Measurements from ENCODE around the gene PCDH9.

DNA sequence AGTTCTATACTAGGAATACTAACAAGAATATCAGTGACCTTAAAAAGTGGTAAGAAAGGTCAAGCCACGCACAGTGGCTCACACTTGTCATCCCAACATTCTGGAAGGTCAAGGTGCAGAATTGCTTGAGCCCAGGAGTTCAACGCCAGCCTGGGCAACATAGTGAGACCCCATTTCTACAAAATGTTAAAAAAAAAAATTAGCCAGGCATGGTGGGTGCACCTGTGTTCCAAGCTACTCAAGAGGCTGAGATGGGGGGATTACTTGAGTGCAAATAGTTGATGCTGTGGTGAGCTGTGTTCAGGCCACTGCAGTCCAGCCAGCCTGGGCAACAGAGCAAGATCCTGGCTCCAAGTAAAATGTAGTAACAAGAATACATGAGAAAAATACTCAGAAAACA, 61.8 kb downstream of the PCDH9 start:
- TF ChIP-seq EZH2 (IDR thresholded peaks at IDR 0.05; ENCODE audit: insufficient read depth, poor library complexity, severe bottlenecking) (no peak), EZH2phosphoT487 (IDR thresholded peaks at IDR 0.05; ENCODE audit: insufficient read depth, low read depth) (no peak)
